ENCODE data around the gene ZIM2.

ZIM2 gene

DNA sequence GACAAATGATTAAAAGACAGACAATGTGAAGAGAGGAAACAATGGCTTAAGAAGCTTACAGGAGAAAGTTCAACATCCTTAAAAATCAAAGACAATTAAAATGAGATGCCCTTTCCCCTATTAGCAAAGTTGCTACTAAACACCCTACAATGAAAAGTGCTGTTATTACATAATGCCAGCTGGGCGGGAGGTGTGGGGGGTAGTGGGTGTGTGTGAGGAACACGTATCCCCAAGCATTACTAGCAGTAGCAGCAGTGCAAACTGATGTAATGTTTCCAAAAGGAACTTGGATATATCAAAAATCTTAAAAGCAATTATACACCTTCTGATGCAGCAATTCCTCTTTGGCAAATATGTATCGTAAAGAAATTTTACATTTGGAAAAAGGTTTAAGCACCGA is 70.9 kb downstream of the ZIM2 start:
- Histone ChIP-seq H3K9ac (no peak overlapping the region), H3K4me2 (no peak overlapping the region), H3K27ac (no peak overlapping the region), H3K36me3 (no peaks in the 10 kb centered on the region), H4K20me1 (no peaks in the 10 kb centered on the region), H3K9me3 (replicated peaks in 1 of 11) (peaks cover 10 to 20% (median 11%) of the 10 kb centered on the region in 11 experiments), H3K27me3 (no peaks in the 10 kb centered on the region), H3K4me3 (no peak overlapping the region), H3K4me1 (no peaks in the 10 kb centered on the region)
- TF ChIP-seq Cebpa-rat (IDR thresholded peaks at IDR 0.05): no peak

DNA sequence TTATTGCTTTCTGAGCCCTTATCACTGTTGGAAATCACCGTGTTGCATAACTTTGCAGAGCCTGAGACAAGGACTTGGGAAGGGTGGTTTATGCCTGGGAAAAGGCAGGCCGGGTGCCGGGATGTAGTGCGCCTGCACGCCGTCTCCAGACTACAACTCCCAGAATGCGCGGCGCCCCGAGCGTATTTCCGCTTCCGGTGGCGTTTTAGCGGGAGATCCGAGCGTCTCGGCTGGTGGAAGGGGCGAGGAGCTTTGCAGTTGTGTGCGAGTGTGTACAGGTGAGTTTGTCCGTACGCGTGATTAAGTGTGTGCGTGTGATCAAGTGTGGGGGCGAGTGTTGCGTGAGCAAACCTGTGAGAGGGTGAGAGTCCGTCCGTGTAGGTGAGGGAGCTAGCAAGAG is 75.4 kb downstream of the ZIM2 start:
- Histone ChIP-seq H3K9ac (no peak overlapping the region), H3K4me1 (peaks cover 0 to 1% (median under 1%) of the 10 kb centered on the region in 10 experiments; a peak in 9 of 20 replicates), H3K36me3 (no peaks in the 10 kb centered on the region), H4K20me1 (no peaks in the 10 kb centered on the region), H3K9me3 (replicated peaks in 1 of 11) (peaks cover 21 to 44% (median 35%) of the 10 kb centered on the region in 11 experiments), H3K27ac (no peak overlapping the region), H3K4me2 (no peak overlapping the region), H3K27me3 (no peaks in the 10 kb centered on the region), H3K4me3 (peak overlapping the region in 1 of 10 experiments; percentile 2; a peak in 1 of 20 replicates)
- no peak for TF ChIP-seq Cebpa-rat (IDR thresholded peaks at IDR 0.05)

- Histone ChIP-seq H3K4me3 (peak overlapping the region in 1 of 10 experiments; percentile 2; a peak in 1 of 20 replicates), H3K9me3 (replicated peaks in 1 of 11) (peaks cover 30 to 53% (median 43%) of the 10 kb centered on the region in 11 experiments), H3K9ac (no peak overlapping the region), H3K4me1 (peaks cover 0 to 10% (median 9%) of the 10 kb centered on the region in 10 experiments; a peak in 14 of 20 replicates), H3K27me3 (no peaks in the 10 kb centered on the region), H3K4me2 (no peak overlapping the region), H3K27ac (no peak overlapping the region), H3K36me3 (no peaks in the 10 kb centered on the region), H4K20me1 (no peaks in the 10 kb centered on the region)
- TF ChIP-seq Cebpa-rat (IDR thresholded peaks at IDR 0.05): no peak
These were observed 76.3 kb downstream of the ZIM2 start for GRCh38 chr19:56764196-56764695.

DNA sequence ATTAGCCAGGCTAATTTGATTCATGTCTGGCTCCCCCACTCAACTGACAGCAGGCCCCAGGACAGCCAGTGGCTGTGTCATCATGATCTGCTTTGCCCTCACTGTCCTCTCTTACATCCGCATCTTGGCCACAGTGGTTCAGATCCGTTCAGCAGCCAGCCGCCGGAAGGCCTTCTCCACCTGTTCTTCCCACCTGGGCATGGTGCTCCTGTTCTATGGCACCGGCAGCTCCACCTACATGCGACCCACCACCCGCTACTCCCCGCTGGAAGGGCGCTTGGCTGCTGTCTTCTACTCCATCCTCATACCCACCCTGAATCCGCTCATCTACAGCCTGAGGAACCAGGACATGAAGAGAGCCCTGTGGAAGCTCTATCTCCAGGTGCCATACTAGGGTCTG is 79.7 kb downstream of the ZIM2 start:
- Histone ChIP-seq H3K9me3 (replicated peaks in 1 of 11) (peaks cover 40 to 68% (median 54%) of the 10 kb centered on the region in 11 experiments), H4K20me1 (no peaks in the 10 kb centered on the region), H3K4me1 (peaks cover 0 to 17% (median 14%) of the 10 kb centered on the region in 10 experiments; a peak in 14 of 20 replicates), H3K4me2 (no peak overlapping the region), H3K36me3 (no peaks in the 10 kb centered on the region), H3K4me3 (no peak overlapping the region), H3K27me3 (no peaks in the 10 kb centered on the region), H3K27ac (no peak overlapping the region), H3K9ac (no peak overlapping the region)
- TF ChIP-seq Cebpa-rat (IDR thresholded peaks at IDR 0.05): no peak

DNA sequence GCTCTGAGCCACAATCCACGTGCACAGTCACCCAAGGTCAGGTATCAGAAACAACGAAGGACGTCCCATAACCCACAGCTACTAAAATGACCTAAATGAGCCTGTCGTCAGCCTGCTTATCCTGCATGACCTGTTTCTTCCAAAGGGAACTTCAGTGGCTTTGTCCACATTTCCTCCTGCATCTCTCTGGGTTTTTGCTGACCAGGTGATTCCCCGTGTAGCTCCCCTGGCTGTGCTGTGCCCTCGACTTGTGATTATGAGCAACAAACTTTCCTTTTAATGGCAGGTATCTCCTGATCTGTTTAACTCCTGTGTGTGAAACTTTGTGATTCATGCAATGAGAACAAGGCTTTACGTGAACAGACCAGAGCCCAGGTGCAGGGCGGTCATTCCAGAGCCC is 81.0 kb downstream of the ZIM2 start:
- Histone ChIP-seq H3K27ac (no peak overlapping the region; a peak in 2 of 22 replicates), H3K9me3 (replicated peaks in 1 of 11) (peaks cover 28 to 56% (median 42%) of the 10 kb centered on the region in 11 experiments), H3K9ac (no peak overlapping the region), H4K20me1 (no peaks in the 10 kb centered on the region), H3K36me3 (no peaks in the 10 kb centered on the region), H3K4me2 (peak overlapping the region in 9 of 11 experiments; percentile 7 to 72 (median 41); a peak in 16 of 22 replicates), H3K27me3 (no peaks in the 10 kb centered on the region), H3K4me1 (peaks cover 0 to 17% (median 14%) of the 10 kb centered on the region in 10 experiments; a peak in 14 of 20 replicates), H3K4me3 (no peak overlapping the region)
- TF ChIP-seq Cebpa-rat (IDR thresholded peaks at IDR 0.05): no peak

DNA sequence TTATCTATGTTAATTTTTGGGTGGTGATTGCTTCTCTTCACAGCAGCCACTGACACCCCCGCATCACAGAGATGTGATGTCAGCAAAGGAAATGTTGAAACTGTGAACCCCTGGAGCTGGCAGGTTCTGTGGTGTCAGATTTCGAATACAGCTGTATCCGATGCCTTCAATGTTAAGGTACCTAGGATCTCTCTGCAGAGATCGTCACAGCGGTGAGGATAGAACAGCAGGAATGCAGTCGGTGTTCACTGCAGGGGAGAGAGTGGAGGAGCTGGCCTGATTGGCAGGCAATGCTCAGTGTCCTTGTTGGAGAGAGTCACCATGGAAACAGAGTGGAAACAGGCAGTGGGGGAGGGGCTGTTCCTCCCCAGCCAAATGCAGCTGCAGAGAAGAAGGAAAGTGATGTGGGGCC is 89.4 kb downstream of the ZIM2 start:
- TF ChIP-seq Cebpa-rat (IDR thresholded peaks at IDR 0.05): no peak

GRCh38 chr19:56750658-56751057 is 89.9 kb downstream of the ZIM2 start:
- no peaks in the 10 kb centered on the region for H3K27me3 ChIP-seq
- H4K20me1 ChIP-seq: no peaks in the 10 kb centered on the region
- TF ChIP-seq Cebpa-rat (IDR thresholded peaks at IDR 0.05): no peak
- peak overlapping the region in 3 of 11 experiments; percentile 31 to 41 (median 33); a peak in 1 of 22 replicates for H3K4me2 ChIP-seq
- no peaks in the 10 kb centered on the region for H3K36me3 ChIP-seq
- H3K4me1 ChIP-seq: peaks cover 0 to 10% (median 8%) of the 10 kb centered on the region in 10 experiments; a peak in 16 of 20 replicates
- H3K4me3 ChIP-seq: no peak overlapping the region
- no peak overlapping the region for H3K9ac ChIP-seq
- no peak overlapping the region for H3K27ac ChIP-seq
- no peaks in the 10 kb centered on the region for H3K9me3 ChIP-seq (replicated peaks in 1 of 11)

More for the DNA sequence above, 89.4 kb downstream of the ZIM2 start:
- Histone ChIP-seq H3K36me3 (no peaks in the 10 kb centered on the region), H3K27ac (no peak overlapping the region), H3K4me3 (no peak overlapping the region), H3K4me1 (peaks cover 0 to 10% (median 8%) of the 10 kb centered on the region in 10 experiments; a peak in 16 of 20 replicates), H3K4me2 (peak overlapping the region in 8 of 11 experiments; percentile 9 to 45 (median 32); a peak in 9 of 22 replicates), H3K9ac (no peak overlapping the region), H3K9me3 (replicated peaks in 1 of 11) (no peaks in the 10 kb centered on the region), H3K27me3 (no peaks in the 10 kb centered on the region), H4K20me1 (no peaks in the 10 kb centered on the region)

DNA sequence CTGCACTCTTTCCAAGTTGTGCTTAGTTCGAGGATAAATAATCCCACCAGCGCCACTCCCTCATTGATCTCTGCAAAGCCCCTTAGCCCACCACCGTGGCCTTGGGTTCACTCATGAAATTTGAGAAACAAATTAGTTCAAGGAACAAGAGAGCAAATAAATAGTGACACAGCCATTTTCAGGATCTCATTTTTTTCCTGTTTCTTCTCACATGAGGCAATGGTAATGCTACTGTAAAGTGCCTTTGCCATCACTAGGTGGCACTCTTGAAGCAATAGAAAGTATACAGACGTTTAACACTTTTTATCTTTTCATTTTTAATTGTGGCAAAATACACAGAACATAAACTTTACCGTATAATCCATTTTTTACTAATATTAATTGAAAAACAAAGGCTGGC is 92.1 kb downstream of the ZIM2 start:
- Histone ChIP-seq H3K4me1 (peaks cover 0 to 10% (median 8%) of the 10 kb centered on the region in 10 experiments; a peak in 16 of 20 replicates), H3K36me3 (no peaks in the 10 kb centered on the region), H3K9ac (no peak overlapping the region), H3K4me2 (no peak overlapping the region; a peak in 1 of 22 replicates), H3K9me3 (replicated peaks in 1 of 11) (peaks cover 5 to 17% (median 13%) of the 10 kb centered on the region in 11 experiments; a peak in 20 of 22 replicates), H3K4me3 (no peak overlapping the region), H4K20me1 (no peaks in the 10 kb centered on the region), H3K27ac (peak overlapping the region in 2 of 11 experiments; percentile 32 to 35; a peak in 3 of 22 replicates), H3K27me3 (no peaks in the 10 kb centered on the region)
- no peak for TF ChIP-seq Cebpa-rat (IDR thresholded peaks at IDR 0.05)

DNA sequence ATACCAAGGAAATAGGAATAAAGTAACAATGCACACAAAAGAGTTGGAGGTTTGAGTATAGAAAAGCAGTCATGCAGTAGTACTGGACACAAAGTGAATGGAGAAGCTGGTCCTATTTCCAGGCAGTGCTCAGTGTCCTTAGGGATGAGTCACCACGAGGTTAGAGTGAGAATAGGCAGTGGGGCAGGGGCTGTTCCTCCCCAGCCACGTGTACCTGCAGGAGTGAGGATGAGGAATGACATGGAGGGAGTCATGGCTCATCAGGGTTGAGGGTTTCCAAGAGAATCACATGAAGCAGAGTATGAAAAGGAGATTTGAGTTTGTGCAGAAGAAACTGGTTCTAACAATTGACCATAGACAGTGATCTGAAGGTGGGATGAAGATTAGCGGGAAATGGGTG is 94.2 kb downstream of the ZIM2 start:
- TF ChIP-seq Cebpa-rat (IDR thresholded peaks at IDR 0.05): no peak
- no peak overlapping the region for H3K4me2 ChIP-seq
- no peak overlapping the region for H3K4me3 ChIP-seq
- no peaks in the 10 kb centered on the region for H3K27me3 ChIP-seq
- no peaks in the 10 kb centered on the region for H4K20me1 ChIP-seq
- no peaks in the 10 kb centered on the region for H3K36me3 ChIP-seq
- H3K9ac ChIP-seq: no peak overlapping the region
- peaks cover 9 to 27% (median 18%) of the 10 kb centered on the region in 11 experiments; a peak in 20 of 22 replicates for H3K9me3 ChIP-seq (replicated peaks in 1 of 11)
- H3K4me1 ChIP-seq: peaks cover 0 to 8% (median 7%) of the 10 kb centered on the region in 10 experiments; a peak in 16 of 20 replicates
- H3K27ac ChIP-seq: no peak overlapping the region

- Histone ChIP-seq H3K9ac (no peak overlapping the region), H3K27ac (no peak overlapping the region), H3K36me3 (no peaks in the 10 kb centered on the region), H3K27me3 (no peaks in the 10 kb centered on the region), H3K4me2 (no peak overlapping the region), H3K9me3 (replicated peaks in 1 of 11) (peaks cover 9 to 27% (median 18%) of the 10 kb centered on the region in 11 experiments; a peak in 20 of 22 replicates), H4K20me1 (no peaks in the 10 kb centered on the region), H3K4me3 (no peak overlapping the region), H3K4me1 (no peaks in the 10 kb centered on the region)
- no peak for TF ChIP-seq Cebpa-rat (IDR thresholded peaks at IDR 0.05)
These were observed 100.0 kb downstream of the ZIM2 start for GRCh38 chr19:56740501-56740900.

Data from BLaER1 treated with 17β-estradiol and CSF1 and Interleukin-3, amounts not matched to agents 10 nM and 100 nM (cell line).